Measurements from ENCODE around the gene UBE2Q2. TPM values are rescaled to one million over a fixed set of nuclear protein-coding genes. Genes with fewer than 3 reads are reported as not detected.

Gene UBE2Q2
- total RNA-seq, 4 donors from 2014 or later, result 64.3 to 76.7 (median 73.3) TPM

DNA sequence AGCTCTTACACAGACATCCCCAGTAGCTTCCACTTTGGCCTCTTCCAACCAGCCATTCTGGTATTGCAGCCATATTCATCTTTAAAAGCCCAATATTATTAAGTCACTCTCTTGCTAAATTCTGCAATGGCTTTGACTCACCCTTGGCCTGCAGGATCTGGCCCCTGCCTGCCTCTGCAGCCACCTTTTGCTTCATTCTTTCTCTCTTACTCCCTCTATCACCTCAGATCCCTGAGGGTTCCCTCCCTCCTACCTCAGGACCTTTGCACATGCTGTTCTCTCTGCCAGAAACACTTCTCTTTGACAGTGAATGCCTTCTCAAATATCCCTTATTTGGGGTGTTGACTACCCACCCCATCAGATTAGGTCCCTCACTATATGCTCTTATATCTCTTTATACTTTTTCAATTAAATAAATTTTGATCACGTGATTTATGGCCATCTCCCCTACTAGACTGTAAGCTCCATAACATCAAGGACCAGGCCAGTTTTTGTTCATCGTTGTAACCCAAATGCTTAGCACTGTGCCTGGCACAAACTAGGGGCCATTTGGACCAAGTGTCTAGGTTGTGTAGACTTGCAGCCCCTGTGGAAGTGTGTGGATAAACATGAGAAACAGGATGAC lies 32.3 kb upstream of the UBE2Q2 start:
- no peaks in the 10 kb centered on the region for H3K9me3 ChIP-seq
- no peak for DNase-seq (ENCODE audit: extremely low spot score)
- H3K36me3 ChIP-seq, result no peaks in the 10 kb centered on the region
- 95% methylated on average over 2 of the region's 2 CpGs for WGBS
- TF ChIP-seq POLR2A (IDR thresholded peaks at IDR 0.05; ENCODE audit: low read depth) (no peak), CTCF (IDR thresholded peaks at IDR 0.05) (no peak), POLR2AphosphoS5 (IDR thresholded peaks at IDR 0.05) (no peak), EP300 (IDR thresholded peaks at IDR 0.05) (no peak)
- no peak overlapping the region for H3K4me3 ChIP-seq
- peaks cover 0 to 11% (median 0%) of the 10 kb centered on the region in 4 donors for H3K27me3 ChIP-seq
- no peak overlapping the region for H3K27ac ChIP-seq (replicated peaks in 1 of 4)
- no peaks in the 10 kb centered on the region for H3K4me1 ChIP-seq
- intact Hi-C loops (cut with DNase I), result no loop called here

- H3K4me3 ChIP-seq, result no peak overlapping the region
- no peak for TF ChIP-seq POLR2A (IDR thresholded peaks at IDR 0.05; ENCODE audit: low read depth)
- no peak for TF ChIP-seq CTCF (IDR thresholded peaks at IDR 0.05)
- TF ChIP-seq POLR2AphosphoS5 (IDR thresholded peaks at IDR 0.05), result no peak
- H3K4me1 ChIP-seq, result no peaks in the 10 kb centered on the region
- no peaks in the 10 kb centered on the region for H3K9me3 ChIP-seq
- H3K27ac ChIP-seq (replicated peaks in 1 of 4), result no peak overlapping the region
- no peaks in the 10 kb centered on the region for H3K36me3 ChIP-seq
- DNase-seq (ENCODE audit: extremely low spot score), result no peak
- peaks cover 0 to 11% (median 0%) of the 10 kb centered on the region in 4 donors for H3K27me3 ChIP-seq
- intact Hi-C loops (cut with DNase I), result no loop called here
- 81% methylated on average over 3 of the region's 3 CpGs for WGBS
Observed at GRCh38 chr15:75811626-75812025, 31.6 kb upstream of the UBE2Q2 start.

DNA sequence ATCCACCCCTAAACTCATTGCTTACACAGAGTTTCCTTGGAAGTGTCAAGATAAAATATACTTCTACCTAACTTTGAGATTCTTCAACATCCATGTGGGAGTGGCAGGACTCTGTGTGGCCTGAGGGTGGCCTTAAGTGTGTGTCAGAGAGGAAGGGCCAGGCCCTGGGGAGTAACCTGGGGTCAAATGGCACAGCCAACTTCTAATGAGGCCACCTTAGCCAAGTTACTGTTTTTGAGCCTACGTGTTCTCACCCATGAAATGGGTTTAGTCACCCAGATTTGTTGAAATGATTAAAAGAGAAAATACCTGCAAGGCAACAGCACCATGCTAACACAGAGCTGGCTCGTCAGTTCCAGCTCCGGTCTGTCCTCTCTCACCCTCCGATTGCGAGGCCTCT lies 28.5 kb upstream of the UBE2Q2 start:
- TF ChIP-seq CTCF (IDR thresholded peaks at IDR 0.05), result no peak
- no peak for TF ChIP-seq POLR2A (IDR thresholded peaks at IDR 0.05; ENCODE audit: low read depth)
- TF ChIP-seq POLR2AphosphoS5 (IDR thresholded peaks at IDR 0.05), result no peak
- no peak for TF ChIP-seq EP300 (IDR thresholded peaks at IDR 0.05)
- H3K36me3 ChIP-seq, result no peaks in the 10 kb centered on the region
- intact Hi-C loops (cut with DNase I), result no loop called here
- whole genome bisulfite sequencing, result 96% methylated on average over 5 of the region's 5 CpGs
- H3K4me3 ChIP-seq, result no peak overlapping the region
- DNase-seq (ENCODE audit: extremely low spot score), result no peak
- H3K27me3 ChIP-seq, result no peaks in the 10 kb centered on the region
- no peaks in the 10 kb centered on the region for H3K4me1 ChIP-seq
- H3K27ac ChIP-seq (replicated peaks in 1 of 4), result no peak overlapping the region
- no peaks in the 10 kb centered on the region for H3K9me3 ChIP-seq

GRCh38 chr15:75815811-75816719 lies 27.2 kb upstream of the UBE2Q2 start:
- no peak overlapping the region for H3K4me3 ChIP-seq
- intact Hi-C loops (cut with DNase I), result no loop called here
- TF ChIP-seq EP300 (IDR thresholded peaks at IDR 0.05) (no peak), CTCF (IDR thresholded peaks at IDR 0.05) (no peak), POLR2A (IDR thresholded peaks at IDR 0.05; ENCODE audit: low read depth) (no peak), POLR2AphosphoS5 (IDR thresholded peaks at IDR 0.05) (no peak)

More at GRCh38 chr15:75815811-75816719, 27.2 kb upstream of the UBE2Q2 start:
- H3K9me3 ChIP-seq, result no peaks in the 10 kb centered on the region
- DNase-seq (ENCODE audit: extremely low spot score), result no peak
- H3K36me3 ChIP-seq, result no peaks in the 10 kb centered on the region
- no peaks in the 10 kb centered on the region for H3K27me3 ChIP-seq
- H3K27ac ChIP-seq (replicated peaks in 1 of 4), result no peak overlapping the region
- WGBS, result 75% methylated on average over 3 of the region's 3 CpGs
- no peaks in the 10 kb centered on the region for H3K4me1 ChIP-seq
